ENCODE data around the gene UNC45B. TPM values are rescaled to one million over a fixed set of nuclear protein-coding genes. Genes with fewer than 3 reads are reported as not detected.

Gene UNC45B
- polyA plus RNA-seq, 1 of the 3 experiments (the other 2 are of a cell fraction) = not detected

DNA sequence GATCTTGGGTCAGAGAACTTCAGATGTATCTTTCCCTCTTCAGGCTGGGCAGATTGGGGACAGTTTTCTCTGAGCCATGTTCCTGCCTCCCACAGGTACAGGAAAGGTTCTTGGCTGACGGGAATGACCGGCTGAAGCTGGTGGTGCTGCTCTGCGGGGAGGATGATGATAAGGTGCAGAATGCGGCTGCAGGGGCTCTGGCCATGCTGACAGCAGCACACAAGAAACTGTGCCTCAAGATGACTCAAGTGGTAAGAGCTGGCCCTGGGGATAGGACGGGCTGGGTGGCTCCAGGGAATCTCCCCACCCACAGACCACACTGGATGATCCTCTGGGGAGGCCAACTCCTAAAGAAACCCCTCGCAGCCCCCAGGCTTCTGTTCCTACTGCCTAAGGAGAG is 35.7 kb downstream of the UNC45B start (continued):
- TF ChIP-seq, protein P1, sequence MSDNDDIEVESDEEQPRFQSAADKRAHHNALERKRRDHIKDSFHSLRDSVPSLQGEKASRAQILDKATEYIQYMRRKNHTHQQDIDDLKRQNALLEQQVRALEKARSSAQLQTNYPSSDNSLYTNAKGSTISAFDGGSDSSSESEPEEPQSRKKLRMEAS (IDR thresholded peaks at IDR 0.05; ENCODE audit: low read depth) = no peak

DNA sequence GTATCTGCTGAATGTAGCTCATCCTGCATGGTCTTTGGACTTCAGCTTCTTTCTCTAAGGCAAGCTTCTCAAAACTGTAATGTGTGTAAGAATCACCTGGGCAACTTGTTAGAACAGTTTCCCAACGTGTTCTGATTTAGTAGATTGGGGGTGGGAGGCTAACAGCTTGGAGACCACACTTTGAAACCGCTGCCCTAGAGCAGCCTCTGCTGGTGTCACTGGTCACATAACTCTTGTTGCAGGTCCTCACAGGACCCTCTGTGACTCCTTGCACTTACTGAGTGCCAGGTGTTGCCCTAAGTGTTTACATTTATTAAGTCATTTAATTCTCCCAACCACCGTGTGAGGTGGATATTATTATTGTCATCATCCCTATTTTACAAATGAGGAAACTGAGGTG is 36.7 kb downstream of the UNC45B start:
- no peak for DNase-seq
- Histone ChIP-seq H3K27me3 (ENCODE audit: insufficient read depth) (peaks cover 8% of the 10 kb centered on the region; the same call in 1 of the 2 replicates), H3F3A (replicated peaks; ENCODE audit: insufficient read depth) (no peaks in the 10 kb centered on the region), H3K27ac (ENCODE audit: low read depth in 2 of 2, low read length in 1 of 2) (no peak overlapping the region), H3K4me2 (no peak overlapping the region), H3K79me2 (ENCODE audit: insufficient read depth) (no peaks in the 10 kb centered on the region), H3K9me3 (no peaks in the 10 kb centered on the region), H3K9ac (no peak overlapping the region), H2AFZ (ENCODE audit: low read depth) (no peak overlapping the region), H4K20me1 (ENCODE audit: insufficient read depth) (no peaks in the 10 kb centered on the region), H3K36me3 (replicated peaks in 1 of 2; ENCODE audit: control insufficient read depth in 1 of 2, insufficient read depth in 2 of 2, low read length in 1 of 2) (no peaks in the 10 kb centered on the region), H3K4me1 (ENCODE audit: control insufficient read depth in 1 of 2, insufficient read depth in 2 of 2, low read depth in 1 of 2, low read length in 1 of 2) (no peaks in the 10 kb centered on the region), H3K4me3 (ENCODE audit: low read depth in 2 of 2, low read length in 1 of 2) (no peak overlapping the region), H3K9me2 (no peaks in the 10 kb centered on the region)
- TF ChIP-seq, protein P2, sequence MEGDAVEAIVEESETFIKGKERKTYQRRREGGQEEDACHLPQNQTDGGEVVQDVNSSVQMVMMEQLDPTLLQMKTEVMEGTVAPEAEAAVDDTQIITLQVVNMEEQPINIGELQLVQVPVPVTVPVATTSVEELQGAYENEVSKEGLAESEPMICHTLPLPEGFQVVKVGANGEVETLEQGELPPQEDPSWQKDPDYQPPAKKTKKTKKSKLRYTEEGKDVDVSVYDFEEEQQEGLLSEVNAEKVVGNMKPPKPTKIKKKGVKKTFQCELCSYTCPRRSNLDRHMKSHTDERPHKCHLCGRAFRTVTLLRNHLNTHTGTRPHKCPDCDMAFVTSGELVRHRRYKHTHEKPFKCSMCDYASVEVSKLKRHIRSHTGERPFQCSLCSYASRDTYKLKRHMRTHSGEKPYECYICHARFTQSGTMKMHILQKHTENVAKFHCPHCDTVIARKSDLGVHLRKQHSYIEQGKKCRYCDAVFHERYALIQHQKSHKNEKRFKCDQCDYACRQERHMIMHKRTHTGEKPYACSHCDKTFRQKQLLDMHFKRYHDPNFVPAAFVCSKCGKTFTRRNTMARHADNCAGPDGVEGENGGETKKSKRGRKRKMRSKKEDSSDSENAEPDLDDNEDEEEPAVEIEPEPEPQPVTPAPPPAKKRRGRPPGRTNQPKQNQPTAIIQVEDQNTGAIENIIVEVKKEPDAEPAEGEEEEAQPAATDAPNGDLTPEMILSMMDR (IDR thresholded peaks at IDR 0.05) = no peak
- TF ChIP-seq SIN3A (IDR thresholded peaks at IDR 0.05; ENCODE audit: borderline replicate concordance, low read depth, low read length) (no peak), ELF1 (IDR thresholded peaks at IDR 0.05) (no peak), GABPA (IDR thresholded peaks at IDR 0.05; ENCODE audit: low read depth) (no peak), FOSL2 (IDR thresholded peaks at IDR 0.05; ENCODE audit: borderline replicate concordance, low read depth) (no peak)
- TF ChIP-seq, protein P3, sequence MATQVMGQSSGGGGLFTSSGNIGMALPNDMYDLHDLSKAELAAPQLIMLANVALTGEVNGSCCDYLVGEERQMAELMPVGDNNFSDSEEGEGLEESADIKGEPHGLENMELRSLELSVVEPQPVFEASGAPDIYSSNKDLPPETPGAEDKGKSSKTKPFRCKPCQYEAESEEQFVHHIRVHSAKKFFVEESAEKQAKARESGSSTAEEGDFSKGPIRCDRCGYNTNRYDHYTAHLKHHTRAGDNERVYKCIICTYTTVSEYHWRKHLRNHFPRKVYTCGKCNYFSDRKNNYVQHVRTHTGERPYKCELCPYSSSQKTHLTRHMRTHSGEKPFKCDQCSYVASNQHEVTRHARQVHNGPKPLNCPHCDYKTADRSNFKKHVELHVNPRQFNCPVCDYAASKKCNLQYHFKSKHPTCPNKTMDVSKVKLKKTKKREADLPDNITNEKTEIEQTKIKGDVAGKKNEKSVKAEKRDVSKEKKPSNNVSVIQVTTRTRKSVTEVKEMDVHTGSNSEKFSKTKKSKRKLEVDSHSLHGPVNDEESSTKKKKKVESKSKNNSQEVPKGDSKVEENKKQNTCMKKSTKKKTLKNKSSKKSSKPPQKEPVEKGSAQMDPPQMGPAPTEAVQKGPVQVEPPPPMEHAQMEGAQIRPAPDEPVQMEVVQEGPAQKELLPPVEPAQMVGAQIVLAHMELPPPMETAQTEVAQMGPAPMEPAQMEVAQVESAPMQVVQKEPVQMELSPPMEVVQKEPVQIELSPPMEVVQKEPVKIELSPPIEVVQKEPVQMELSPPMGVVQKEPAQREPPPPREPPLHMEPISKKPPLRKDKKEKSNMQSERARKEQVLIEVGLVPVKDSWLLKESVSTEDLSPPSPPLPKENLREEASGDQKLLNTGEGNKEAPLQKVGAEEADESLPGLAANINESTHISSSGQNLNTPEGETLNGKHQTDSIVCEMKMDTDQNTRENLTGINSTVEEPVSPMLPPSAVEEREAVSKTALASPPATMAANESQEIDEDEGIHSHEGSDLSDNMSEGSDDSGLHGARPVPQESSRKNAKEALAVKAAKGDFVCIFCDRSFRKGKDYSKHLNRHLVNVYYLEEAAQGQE (IDR thresholded peaks at IDR 0.05; ENCODE audit: low read depth, low read length) = no peak
- POLR2A ChIA-PET = no interaction called here
- 3% methylated on average over 3 of the region's 3 CpGs for WGBS (ENCODE audit: low lambda C conversion rate)
- CTCF ChIA-PET = no interaction called here

DNA sequence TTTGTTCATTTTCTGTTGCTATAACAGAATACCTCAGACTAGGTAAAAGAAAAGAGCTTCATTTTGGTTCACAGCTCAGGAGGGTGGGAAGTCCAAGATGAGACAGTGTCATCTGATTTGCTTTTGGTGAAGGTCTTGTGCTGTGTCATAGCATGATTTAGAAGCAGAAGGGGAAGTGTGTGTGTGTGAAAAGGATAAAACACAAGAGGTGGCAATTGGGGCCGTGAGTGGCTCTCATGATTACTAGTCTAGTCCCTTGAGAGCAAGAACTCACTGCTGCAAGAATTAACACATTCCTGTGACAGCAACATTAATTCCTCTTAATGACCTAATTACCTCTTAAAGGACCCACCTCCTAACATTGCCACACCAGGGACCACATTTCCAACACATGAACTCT is 38.2 kb downstream of the UNC45B start:
- DNase-seq = no peak
- H3K4me3 ChIP-seq (ENCODE audit: low read depth in 2 of 2, low read length in 1 of 2) = no peak overlapping the region
- H3K9me2 ChIP-seq = no peaks in the 10 kb centered on the region
- no peak overlapping the region for H2AFZ ChIP-seq (ENCODE audit: low read depth)
- no peaks in the 10 kb centered on the region for H3K79me2 ChIP-seq (ENCODE audit: insufficient read depth)
- ChIA-PET POLR2A (no interaction called here), CTCF (interaction anchor here (0.7 kb wide), 1 partner anchor 954 kb away, joined by 3 read pairs; no protein-coding TSS in a partner anchor)
- H4K20me1 ChIP-seq (ENCODE audit: insufficient read depth) = no peaks in the 10 kb centered on the region
- H3K4me1 ChIP-seq (ENCODE audit: control insufficient read depth in 1 of 2, insufficient read depth in 2 of 2, low read depth in 1 of 2, low read length in 1 of 2) = no peaks in the 10 kb centered on the region
- H3F3A ChIP-seq (replicated peaks; ENCODE audit: insufficient read depth) = no peaks in the 10 kb centered on the region
- no peak overlapping the region for H3K9ac ChIP-seq
- no peak overlapping the region for H3K27ac ChIP-seq (ENCODE audit: low read depth in 2 of 2, low read length in 1 of 2)
- H3K27me3 ChIP-seq (ENCODE audit: insufficient read depth) = peaks cover 8% of the 10 kb centered on the region; the same call in 1 of the 2 replicates
- TF ChIP-seq GABPA (IDR thresholded peaks at IDR 0.05; ENCODE audit: low read depth) = no peak
- no peak for TF ChIP-seq FOXM1 (IDR thresholded peaks at IDR 0.05; ENCODE audit: low read depth)
- no peak for TF ChIP-seq CHD2 (IDR thresholded peaks at IDR 0.05; ENCODE audit: low read length, partially characterized antibody)
- no peak for TF ChIP-seq RAD21 (IDR thresholded peaks at IDR 0.05; ENCODE audit: low read length)
- TF ChIP-seq, protein P4, sequence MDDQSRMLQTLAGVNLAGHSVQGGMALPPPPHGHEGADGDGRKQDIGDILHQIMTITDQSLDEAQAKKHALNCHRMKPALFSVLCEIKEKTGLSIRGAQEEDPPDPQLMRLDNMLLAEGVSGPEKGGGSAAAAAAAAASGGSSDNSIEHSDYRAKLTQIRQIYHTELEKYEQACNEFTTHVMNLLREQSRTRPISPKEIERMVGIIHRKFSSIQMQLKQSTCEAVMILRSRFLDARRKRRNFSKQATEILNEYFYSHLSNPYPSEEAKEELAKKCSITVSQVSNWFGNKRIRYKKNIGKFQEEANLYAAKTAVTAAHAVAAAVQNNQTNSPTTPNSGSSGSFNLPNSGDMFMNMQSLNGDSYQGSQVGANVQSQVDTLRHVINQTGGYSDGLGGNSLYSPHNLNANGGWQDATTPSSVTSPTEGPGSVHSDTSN (IDR thresholded peaks at IDR 0.05) = no peak
- TF ChIP-seq RXRA (IDR thresholded peaks at IDR 0.05; ENCODE audit: borderline replicate concordance, low read depth) = no peak
- no peak overlapping the region for H3K4me2 ChIP-seq
- no peaks in the 10 kb centered on the region for H3K9me3 ChIP-seq
- WGBS (ENCODE audit: low lambda C conversion rate) = 6% methylated on average over 1 of the region's 1 CpG
- H3K36me3 ChIP-seq (replicated peaks in 1 of 2; ENCODE audit: control insufficient read depth in 1 of 2, insufficient read depth in 2 of 2, low read length in 1 of 2) = no peaks in the 10 kb centered on the region
